Lower leg skin (tissue), 4 donors: Measurements from ENCODE around the gene KDM4D. TPM values are rescaled to one million over a fixed set of nuclear protein-coding genes. Genes with fewer than 3 reads are reported as not detected.
A peak's percentile ranks its signal among the peaks of the same experiment; 100 is the strongest.
"Not testable (repeated sequence)": the region's sequence is repeated elsewhere in the genome, so short reads cannot be mapped to it uniquely, and the experiment has no call there.

Source experiments
- DNase-seq, 2 donors: peaks; one replicate each; pipeline ENCODE4 v3.0.0-alpha.2; 2019; ENCODE audit warnings: low spot score in 2 of 2
- H3K4me3 ChIP-seq: fragments of 200-600 bp; sonication (generic); 2 replicates; pipeline ENCODE4 v1.5.1; 2017; ENCODE audit warnings: mild to moderate bottlenecking, low read depth; ENCODE audit not compliant: poor library complexity, severe bottlenecking
- POLR2A ChIP-seq, 2 donors: fragments of 450-650 bp; IDR thresholded peaks; one replicate each; pipeline ENCODE4 v1.6.1; 2016 to 2017; ENCODE audit warnings: antibody characterized with exemption in 2 of 2, mild to moderate bottlenecking in 1 of 2, moderate library complexity in 1 of 2
- WGBS, 2 donors: methylation state at CpG; one replicate each; pipeline ENCODE4 v1.1.5; 2018; 5-methylcytosine and 5-hydroxymethylcytosine counted together
- intact Hi-C: fragments of 100-400 bp; cut with DNase I; formaldehyde crosslinking; loops from one replicate; pipeline ENCODE4 v1.15.0; 2023; ENCODE audit warnings: low total_unique reads
- total RNA-seq, 4 donors: library from RNA; depleted of rRNA; stranded (reverse); fragments of >200 nt; gene quantifications; one replicate each; pipeline ENCODE4 v1.1.0, GENCODE V29; 2016
- TF ChIP-seq, protein P1 (sequence below), 3 donors: fragments of 450-650 bp; IDR thresholded peaks; one replicate each; pipeline ENCODE4 v1.5.1; 2016; ENCODE audit warnings: antibody characterized with exemption in 3 of 3, mild to moderate bottlenecking in 3 of 3, moderate library complexity in 2 of 3

Gene KDM4D
- total RNA-seq, 4 donors from 2014 or later: 0.94 to 1.1 (median 1.0) TPM

DNA sequence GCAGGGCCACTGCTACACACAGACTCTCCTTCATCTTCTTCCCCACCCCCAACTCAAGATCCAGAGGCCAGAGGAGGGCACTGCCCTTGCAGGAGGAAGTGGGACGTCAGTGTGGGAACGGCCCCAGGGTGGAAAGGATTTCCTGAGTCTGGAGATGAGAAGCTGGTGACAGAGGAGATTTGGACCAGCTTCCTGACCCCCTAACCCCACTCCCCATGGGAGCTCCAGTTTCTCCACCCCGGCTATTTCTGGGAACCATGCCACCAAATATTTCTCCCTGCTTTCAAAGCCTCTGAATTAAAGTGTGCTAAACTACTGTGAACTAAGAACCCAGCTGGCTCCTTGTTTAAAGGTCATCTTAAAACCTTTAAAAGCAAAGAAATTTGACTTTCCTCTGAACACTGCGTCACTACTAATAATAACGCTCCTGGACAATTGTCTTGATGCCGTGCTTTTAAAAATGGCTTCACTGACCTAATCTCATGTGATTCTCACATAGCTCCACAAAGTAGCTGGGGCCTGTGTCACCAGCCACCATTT lies 46.7 kb upstream of the KDM4D start:
- no peak for TF ChIP-seq POLR2A (IDR thresholded peaks at IDR 0.05)
- TF ChIP-seq, protein P1, sequence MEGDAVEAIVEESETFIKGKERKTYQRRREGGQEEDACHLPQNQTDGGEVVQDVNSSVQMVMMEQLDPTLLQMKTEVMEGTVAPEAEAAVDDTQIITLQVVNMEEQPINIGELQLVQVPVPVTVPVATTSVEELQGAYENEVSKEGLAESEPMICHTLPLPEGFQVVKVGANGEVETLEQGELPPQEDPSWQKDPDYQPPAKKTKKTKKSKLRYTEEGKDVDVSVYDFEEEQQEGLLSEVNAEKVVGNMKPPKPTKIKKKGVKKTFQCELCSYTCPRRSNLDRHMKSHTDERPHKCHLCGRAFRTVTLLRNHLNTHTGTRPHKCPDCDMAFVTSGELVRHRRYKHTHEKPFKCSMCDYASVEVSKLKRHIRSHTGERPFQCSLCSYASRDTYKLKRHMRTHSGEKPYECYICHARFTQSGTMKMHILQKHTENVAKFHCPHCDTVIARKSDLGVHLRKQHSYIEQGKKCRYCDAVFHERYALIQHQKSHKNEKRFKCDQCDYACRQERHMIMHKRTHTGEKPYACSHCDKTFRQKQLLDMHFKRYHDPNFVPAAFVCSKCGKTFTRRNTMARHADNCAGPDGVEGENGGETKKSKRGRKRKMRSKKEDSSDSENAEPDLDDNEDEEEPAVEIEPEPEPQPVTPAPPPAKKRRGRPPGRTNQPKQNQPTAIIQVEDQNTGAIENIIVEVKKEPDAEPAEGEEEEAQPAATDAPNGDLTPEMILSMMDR (IDR thresholded peaks at IDR 0.05): no peak
- no peak overlapping the region for H3K4me3 ChIP-seq
- WGBS, 2 donors: 25 to 28% methylated on average over 6 of the region's 6 CpGs
- intact Hi-C loops: no loop called here
- peak; percentile 74 to 90 for DNase-seq

DNA sequence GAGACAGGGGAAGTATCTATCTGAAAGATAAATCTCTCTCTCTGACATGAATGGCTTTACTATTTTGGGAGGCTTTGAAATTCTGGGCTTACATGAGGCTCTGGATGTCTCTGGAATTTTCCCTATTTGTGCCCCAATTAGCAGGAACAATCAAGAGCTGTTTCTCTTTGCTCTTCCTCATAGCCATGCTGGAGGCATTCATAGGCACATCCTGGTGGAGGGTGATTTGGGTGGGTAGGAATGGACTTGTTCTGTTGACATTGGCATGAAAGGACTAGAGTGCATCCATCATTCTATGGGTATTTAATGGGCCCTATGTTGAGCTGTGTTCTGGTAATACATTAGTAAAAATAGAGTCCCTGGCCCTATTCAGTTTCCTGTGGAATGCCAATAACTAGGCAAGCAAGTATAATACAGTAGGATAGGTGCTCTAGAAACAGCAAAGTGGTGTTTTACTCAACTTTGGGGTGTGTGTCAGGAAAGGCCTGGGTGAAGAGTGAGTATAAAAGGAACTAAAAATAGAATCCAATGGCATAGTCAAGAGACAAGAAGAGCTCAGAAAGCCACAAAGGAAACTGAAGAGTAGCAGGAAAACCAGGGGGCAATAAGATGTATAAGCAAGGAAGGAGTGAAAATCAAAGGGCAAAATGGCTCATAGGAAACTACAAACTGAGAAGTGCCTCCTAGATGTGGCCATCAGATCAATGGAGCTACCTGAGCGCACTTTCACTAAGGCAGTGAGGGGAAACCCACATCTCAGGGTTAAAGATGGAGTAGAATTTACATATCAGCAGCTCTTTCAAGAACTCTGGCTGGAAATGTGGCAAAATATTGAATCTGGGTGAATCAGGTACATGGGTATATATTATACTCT lies 45.2 kb upstream of the KDM4D start:
- intact Hi-C loops: no loop called here
- DNase-seq: no peak
- TF ChIP-seq, protein P1 (IDR thresholded peaks at IDR 0.05): no peak
- no peak for TF ChIP-seq POLR2A (IDR thresholded peaks at IDR 0.05)
- WGBS, 2 donors: 97 to 100% methylated on average over 1 of the region's 1 CpG
- H3K4me3 ChIP-seq: no peak overlapping the region

DNA sequence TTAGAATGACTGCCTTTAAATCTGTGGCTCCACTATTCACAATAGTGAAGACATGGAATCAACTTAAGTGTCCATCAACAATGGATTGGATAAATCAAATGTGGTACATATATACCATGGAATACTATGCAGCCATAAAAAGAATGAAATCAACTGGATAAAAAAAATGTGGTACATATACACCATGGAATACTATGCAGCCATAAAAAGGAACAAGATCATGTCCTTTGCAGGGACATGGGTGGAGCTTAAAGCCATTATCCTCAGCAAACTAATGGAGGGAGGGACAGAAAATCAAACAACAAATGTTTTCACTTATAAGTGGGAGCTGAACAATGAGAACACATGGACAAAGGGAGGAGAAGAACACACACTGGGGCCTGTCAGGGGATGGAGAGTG lies 41.4 kb upstream of the KDM4D start:
- DNase-seq, H3K4me3 ChIP-seq, intact Hi-C loops: not testable (repeated sequence)

DNA sequence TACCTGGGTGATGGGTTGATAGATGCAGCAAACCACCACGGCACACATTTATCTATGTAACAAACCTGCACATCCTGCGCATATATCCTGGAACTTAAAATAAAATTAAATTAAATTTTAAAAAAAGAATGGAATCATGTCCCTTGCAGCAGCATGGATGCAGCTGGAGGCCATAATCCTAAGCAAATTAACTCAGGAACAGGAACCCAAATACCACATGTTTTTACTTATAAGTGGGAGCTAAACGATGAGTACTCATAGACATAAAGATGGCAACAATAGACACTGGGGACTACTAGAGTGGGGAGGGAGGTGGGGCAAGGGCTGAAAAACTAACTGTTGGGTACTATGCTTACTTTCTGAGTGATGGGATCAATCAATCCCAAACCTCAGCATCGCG lies 41.0 kb upstream of the KDM4D start:
- 84 to 88% methylated on average over 5 of the region's 5 CpGs for WGBS, 2 donors
- TF ChIP-seq POLR2A (IDR thresholded peaks at IDR 0.05): no peak
- TF ChIP-seq, protein P1 (IDR thresholded peaks at IDR 0.05): no peak
- no peak for DNase-seq
- no peak overlapping the region for H3K4me3 ChIP-seq
- intact Hi-C loops: no loop called here

DNA sequence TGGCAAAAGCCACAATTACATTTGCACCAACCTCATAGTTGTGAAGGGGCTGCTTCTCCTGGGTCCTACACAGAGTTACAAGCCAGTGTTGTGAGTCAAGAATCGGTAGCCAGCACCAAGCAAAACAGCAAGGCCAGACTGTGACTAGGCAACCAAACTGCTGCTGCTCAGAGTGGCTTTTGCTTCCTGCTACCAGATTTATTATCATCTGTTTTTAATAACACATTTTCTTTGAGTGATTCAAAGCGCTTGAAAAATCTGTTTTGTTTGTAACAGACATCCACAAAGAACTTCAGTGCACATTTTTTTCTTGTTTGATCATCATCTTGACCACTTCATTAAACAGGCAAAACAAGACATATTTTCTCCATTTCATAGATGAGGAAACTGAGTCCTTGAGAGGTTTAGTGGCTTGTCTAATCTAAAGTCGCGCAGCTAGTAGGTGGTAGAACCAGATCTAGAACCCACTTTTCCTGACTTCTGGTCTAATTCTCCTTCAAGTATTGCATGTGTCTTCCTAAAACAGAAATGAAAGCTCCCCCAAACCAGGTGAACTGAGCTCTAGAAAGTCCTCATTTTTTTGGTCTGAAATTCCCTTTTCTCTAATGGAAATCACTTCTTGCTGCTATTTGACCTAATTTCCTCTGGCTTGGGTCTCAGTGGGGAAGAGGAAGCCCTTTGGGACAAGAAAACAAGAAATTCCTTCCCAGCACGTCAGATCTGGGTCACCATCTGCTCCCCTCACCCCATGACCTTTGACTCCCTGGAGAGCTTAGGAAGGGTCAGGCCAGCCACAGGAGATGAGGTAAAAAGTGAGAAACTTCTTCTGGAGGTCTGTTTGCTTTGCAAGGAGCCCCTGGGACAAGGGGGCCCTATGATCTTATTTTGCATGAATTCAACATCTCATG lies 40.0 kb upstream of the KDM4D start:
- 42 to 48% methylated on average over 5 of the region's 5 CpGs for WGBS, 2 donors
- H3K4me3 ChIP-seq: no peak overlapping the region
- intact Hi-C loops: no loop called here
- TF ChIP-seq, protein P1 (IDR thresholded peaks at IDR 0.05): no peak
- TF ChIP-seq POLR2A (IDR thresholded peaks at IDR 0.05): no peak
- DNase-seq: peak in 1 of 2 donors; percentile 47

DNA sequence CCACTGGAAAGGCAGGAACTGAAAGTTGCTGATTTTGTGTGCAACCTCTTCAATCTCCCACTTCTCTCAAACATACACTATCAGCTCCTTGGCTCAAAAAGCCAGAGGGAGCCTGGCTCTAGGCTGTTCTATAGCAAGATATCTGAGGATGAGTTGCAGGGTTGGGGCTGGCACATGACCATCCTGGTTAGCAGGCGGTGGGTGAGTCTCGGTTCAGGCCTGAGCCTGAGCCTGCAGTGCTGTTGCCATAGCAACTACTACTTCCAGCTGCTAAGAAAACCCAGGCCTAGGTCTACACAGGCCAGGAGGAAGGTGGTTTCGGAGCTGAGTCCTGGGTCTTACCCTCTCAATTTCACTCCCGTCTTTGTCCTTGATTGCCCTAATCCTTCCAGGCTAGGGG lies 39.1 kb upstream of the KDM4D start:
- no peak for DNase-seq
- 63 to 66% methylated on average over 4 of the region's 4 CpGs for WGBS, 2 donors
- intact Hi-C loops: no loop called here
- H3K4me3 ChIP-seq: no peak overlapping the region
- TF ChIP-seq, protein P1 (IDR thresholded peaks at IDR 0.05): no peak
- TF ChIP-seq POLR2A (IDR thresholded peaks at IDR 0.05): no peak
